HepG2 (cell line): ENCODE results near the gene ABHD2. TPM values are rescaled to one million over a fixed set of nuclear protein-coding genes. Genes with fewer than 3 reads are reported as not detected.

Source experiments
- polyA plus RNA-seq, 8 experiments: library from polyadenylated mRNA; depleted of rRNA in 3 of 8; stranded (reverse) in 7 of 8; unstranded in 1 of 8; fragments of >200 nt; fragmentation: Illumina TruSeq in 4 of 8; extraction: Trizol in 4 of 8; gene quantifications; 2 replicates each; pipeline versions ENCODE4 v1.2.1 to v1.2.3, GENCODE V29; 2011 to 2016; ENCODE audit warnings: low read depth in 4 of 8, missing spikeins in 1 of 8, mixed read lengths in 1 of 8; ENCODE audit not compliant: insufficient read depth in 1 of 8
- small RNA-seq, 3 experiments: library from RNA; depleted of rRNA; stranded (forward); fragments of <200 nt; gene quantifications; one replicate each; pipeline ENCODE3, GENCODE V24; 2012; ENCODE audit warnings: low read depth in 2 of 3, low replicate concordance in 1 of 3; ENCODE audit not compliant: insufficient read length in 3 of 3, insufficient read depth in 2 of 3
- total RNA-seq, 5 experiments: library from RNA; depleted of rRNA; stranded (reverse); fragments of >200 nt; fragmentation: Illumina TruSeq; extraction: Trizol; gene quantifications; 2 replicates each; pipeline ENCODE4 v1.2.3, GENCODE V29; 2016; ENCODE audit warnings: low read depth in 1 of 5

Gene ABHD2
- total and polyA plus RNA-seq, 2 of the 13 experiments (the other 11 are each of a cell fraction or from before 2014, with no cell fraction given) = 14.8 to 22.4 TPM

Small RNA genes lying within 50 kb of the gene (small RNA-seq; reads per million reads assigned to genes)
- gene RNU7-195P = 0 reads per million in 3 experiments

Other genes with a start within 250 kb of the ABHD2 start
- gene HAPLN3, start 192.9 kb upstream of the ABHD2 start, total RNA-seq (2016; rRNA removed; fragmentation: Illumina TruSeq; extraction: Trizol) = not detected in 2 replicates
- 0.07 and 0.09 TPM in 2 replicates for gene HAPLN3, start 192.9 kb upstream of the ABHD2 start, polyA plus RNA-seq (2011; rRNA removed)
- gene MFGE8, start 175.1 kb upstream of the ABHD2 start, total RNA-seq (2016; rRNA removed; fragmentation: Illumina TruSeq; extraction: Trizol) = 0.87 and 3.4 TPM in 2 replicates
- 22.1 and 24.8 TPM in 2 replicates for gene MFGE8, start 175.1 kb upstream of the ABHD2 start, polyA plus RNA-seq (2011; rRNA removed)
- not detected in 2 replicates for gene RLBP1, start 133.1 kb downstream of the ABHD2 start, total RNA-seq (2016; rRNA removed; fragmentation: Illumina TruSeq; extraction: Trizol)
- gene RLBP1, start 133.1 kb downstream of the ABHD2 start, polyA plus RNA-seq (2011; rRNA removed) = 0.07 and 0.22 TPM in 2 replicates
- gene FANCI, start 155.5 kb downstream of the ABHD2 start, total RNA-seq (2016; rRNA removed; fragmentation: Illumina TruSeq; extraction: Trizol) = 68.8 and 99.2 TPM in 2 replicates
- gene FANCI, start 155.5 kb downstream of the ABHD2 start, polyA plus RNA-seq (2011; rRNA removed) = 10.4 and 15.7 TPM in 2 replicates
- 19.1 and 35.5 TPM in 2 replicates for gene POLG, start 246.4 kb downstream of the ABHD2 start, total RNA-seq (2016; rRNA removed; fragmentation: Illumina TruSeq; extraction: Trizol)
- 25.7 and 26.6 TPM in 2 replicates for gene POLG, start 246.4 kb downstream of the ABHD2 start, polyA plus RNA-seq (2011; rRNA removed)